Measurements from ENCODE around the gene KRTAP4-12.
"Not testable (repeated sequence)": the region's sequence is repeated elsewhere in the genome, so short reads cannot be mapped to it uniquely, and the experiment has no call there.

- not testable (repeated sequence) for TF ChIP-seq CTCF (conservative IDR thresholded peaks at IDR 0.05); ZFX (IDR thresholded peaks at IDR 0.05)
These were observed 4.0 kb downstream of the KRTAP4-12 start for GRCh38 chr17:41119696-41120690.
